Ovary (tissue), 9 donors: Measurements from ENCODE around the gene RASD1. TPM values are rescaled to one million over a fixed set of nuclear protein-coding genes. Genes with fewer than 3 reads are reported as not detected.
A peak's percentile ranks its signal among the peaks of the same experiment; 100 is the strongest.

Experiments used
- DNase-seq, 5 donors: peaks; one replicate each; pipeline ENCODE4 v3.0.0-alpha.2; 2019 to 2020
- H3K27ac ChIP-seq, 2 donors: fragments of 200-600 bp; one replicate each; pipeline versions ENCODE4 v1.5.1 to v1.8.0; 2019 to 2022
- H3K27me3 ChIP-seq: fragments of 200-600 bp; one replicate; pipeline ENCODE4 v1.8.0; 2022
- H3K36me3 ChIP-seq: fragments of 200-600 bp; sonication (generic); one replicate; pipeline ENCODE4 v1.5.1; 2019
- H3K4me1 ChIP-seq: one replicate; pipeline ENCODE4 v1.8.1; 2013; ENCODE audit warnings: mild to moderate bottlenecking, moderate library complexity; ENCODE audit not compliant: insufficient read depth
- H3K4me3 ChIP-seq: fragments of 200-600 bp; sonication (generic); one replicate; pipeline ENCODE4 v1.5.1; 2017
- H3K9me3 ChIP-seq, 2 donors: fragments of 200-600 bp in 1 of 2; sonication (generic) in 1 of 2; one replicate each; pipeline versions ENCODE4 v1.5.1 to v1.8.1; 2013 to 2019; ENCODE audit warnings: mild to moderate bottlenecking in 1 of 2, moderate library complexity in 1 of 2
- CTCF ChIP-seq, 3 donors: fragments of 450-650 bp in 2 of 3; fragments of 200-600 bp in 1 of 3; IDR thresholded peaks; one replicate each; pipeline versions ENCODE4 v1.5.1 to v1.8.0; 2016 to 2022; ENCODE audit warnings: antibody characterized with exemption in 3 of 3, mild to moderate bottlenecking in 1 of 3
- EP300 ChIP-seq: sonication (generic); formaldehyde crosslinking; IDR thresholded peaks from one replicate; pipeline ENCODE4 v1.6.1; 2017; ENCODE audit warnings: antibody characterized with exemption
- POLR2A ChIP-seq: fragments of 450-650 bp; IDR thresholded peaks from one replicate; pipeline ENCODE4 v1.6.1; 2017; ENCODE audit warnings: antibody characterized with exemption, mild to moderate bottlenecking, moderate library complexity
- WGBS, 3 donors: extraction: QIAGEN DNeasy Blood & Tissue Kit in 1 of 3; methylation state at CpG; one replicate each; pipeline versions ENCODE4 v1.1.5 to v1.1.7; 2013 to 2017; 5-methylcytosine and 5-hydroxymethylcytosine counted together
- intact Hi-C, 4 donors: fragments of 100-400 bp; cut with DNase I; formaldehyde crosslinking; loops; one replicate each; pipeline versions ENCODE4 v1.11.0 to v1.15.1; 2022 to 2023
- polyA plus RNA-seq, 2 donors: library from polyadenylated mRNA; stranded (reverse); fragments of 200-250 nt in 1 of 2; fragments of 350-450 nt in 1 of 2; fragmentation: Illumina TruSeq in 1 of 2; extraction: RNeasy Lipid Tissue Mini Kit (QIAGEN cat#74804) in 1 of 2; gene quantifications; one replicate each; pipeline ENCODE4 v1.2.3, GENCODE V29; 2013 to 2014
- total RNA-seq, 7 donors: library from RNA; depleted of rRNA in 2 of 7; stranded (reverse); fragments of >200 nt in 2 of 7; fragmentation: NEBNext Ultra II Directional in 3 of 7; extraction: Animal tissue kit (Norgen Biotek cat#: 25700) in 3 of 7; gene quantifications; one replicate each; pipeline versions ENCODE4 v1.1.0 to v1.2.4, GENCODE V29; 2016 to 2023
- donor health status: DM: no; HTN: no; CAD: no; lungs with moderate emphysema.
- donor health status: DM: no; HTN: no; CAD: no.
- donor health status: Bipolar disorder and iron deficiency.
- donor health status: DM: yes; HTN: yes; CAD: no.
- donor health status: DM: no; HTN: no; CAD: no.
- donor health status: DM: yes; HTN: yes; CAD: no.

The RASD1 gene
- total and polyA plus RNA-seq, 9 donors = 1.9 to 55.9 (median 27.3) TPM

- Histone ChIP-seq H3K27me3 (no peaks in the 10 kb centered on the region), H3K9me3 (no peaks in the 10 kb centered on the region), H3K4me3 (no peak overlapping the region), H3K4me1 (no peaks in the 10 kb centered on the region), H3K27ac (no peak overlapping the region), H3K36me3 (no peaks in the 10 kb centered on the region)
- DNase-seq = peak in 1 of 5 donors; percentile 66
- TF ChIP-seq EP300 (no peak), POLR2A (no peak), CTCF (IDR thresholded peaks at IDR 0.05) (no peak)
- intact Hi-C loops = loop anchor here in 1 of 4 donors (10.0 kb wide), 1 partner anchor 111 kb away; no protein-coding TSS in a partner anchor
- 30 to 34% (median 31%) methylated on average over 7 of the region's 7 CpGs for WGBS, 3 donors
These were observed 7.5 kb upstream of the RASD1 start for GRCh38 chr17:17503566-17504130.

- WGBS, 3 donors = 90 to 94% (median 92%) methylated on average over 21 of the region's 21 CpGs
- no peaks in the 10 kb centered on the region for H3K9me3 ChIP-seq
- TF ChIP-seq POLR2A (no peak), EP300 (no peak), CTCF (IDR thresholded peaks at IDR 0.05) (no peak)
- intact Hi-C loops = loop anchor here in 1 of 4 donors (10.0 kb wide), 1 partner anchor 112 kb away; no protein-coding TSS in a partner anchor
- H3K27me3 ChIP-seq = no peaks in the 10 kb centered on the region
- no peak overlapping the region for H3K4me3 ChIP-seq
- H3K27ac ChIP-seq = no peak overlapping the region
- peak in 1 of 5 donors; percentile 34 for DNase-seq
- H3K4me1 ChIP-seq = no peaks in the 10 kb centered on the region
- H3K36me3 ChIP-seq = no peaks in the 10 kb centered on the region
These were observed 6.8 kb upstream of the RASD1 start for GRCh38 chr17:17502741-17503565.

DNA sequence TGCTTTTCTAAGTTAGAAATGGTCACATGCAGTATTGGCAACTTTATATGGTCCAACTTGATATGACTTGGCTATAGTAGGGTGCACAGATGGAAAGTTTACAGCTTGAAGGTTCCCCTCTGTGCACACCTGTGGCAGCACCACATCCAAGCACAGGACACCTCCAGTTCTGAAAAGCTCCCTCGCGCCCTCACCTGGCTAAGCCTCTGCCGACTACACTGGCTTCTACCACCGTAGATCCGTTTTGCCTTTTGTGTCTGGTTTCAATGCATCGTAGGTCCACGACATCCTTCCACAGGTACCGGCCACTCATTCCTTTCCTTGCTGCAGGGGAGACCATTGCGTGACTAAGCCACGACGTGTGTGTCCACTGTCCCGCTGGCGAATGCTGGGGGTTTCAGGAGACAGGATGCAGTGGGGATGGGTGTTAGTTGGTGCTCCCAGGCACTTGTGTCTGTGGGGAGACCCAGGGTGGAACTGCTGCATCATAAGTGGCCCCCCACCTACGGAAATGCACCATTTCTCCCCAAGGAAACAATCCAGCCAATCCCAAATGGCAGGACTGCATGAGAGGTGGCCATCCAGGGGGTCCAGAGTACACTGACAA, 4.9 kb upstream of the RASD1 start:
- peak in 1 of 5 donors; percentile 23 for DNase-seq
- no peak overlapping the region for H3K4me3 ChIP-seq
- TF ChIP-seq EP300 = no peak
- TF ChIP-seq CTCF (IDR thresholded peaks at IDR 0.05) = no peak
- TF ChIP-seq POLR2A = no peak

DNA sequence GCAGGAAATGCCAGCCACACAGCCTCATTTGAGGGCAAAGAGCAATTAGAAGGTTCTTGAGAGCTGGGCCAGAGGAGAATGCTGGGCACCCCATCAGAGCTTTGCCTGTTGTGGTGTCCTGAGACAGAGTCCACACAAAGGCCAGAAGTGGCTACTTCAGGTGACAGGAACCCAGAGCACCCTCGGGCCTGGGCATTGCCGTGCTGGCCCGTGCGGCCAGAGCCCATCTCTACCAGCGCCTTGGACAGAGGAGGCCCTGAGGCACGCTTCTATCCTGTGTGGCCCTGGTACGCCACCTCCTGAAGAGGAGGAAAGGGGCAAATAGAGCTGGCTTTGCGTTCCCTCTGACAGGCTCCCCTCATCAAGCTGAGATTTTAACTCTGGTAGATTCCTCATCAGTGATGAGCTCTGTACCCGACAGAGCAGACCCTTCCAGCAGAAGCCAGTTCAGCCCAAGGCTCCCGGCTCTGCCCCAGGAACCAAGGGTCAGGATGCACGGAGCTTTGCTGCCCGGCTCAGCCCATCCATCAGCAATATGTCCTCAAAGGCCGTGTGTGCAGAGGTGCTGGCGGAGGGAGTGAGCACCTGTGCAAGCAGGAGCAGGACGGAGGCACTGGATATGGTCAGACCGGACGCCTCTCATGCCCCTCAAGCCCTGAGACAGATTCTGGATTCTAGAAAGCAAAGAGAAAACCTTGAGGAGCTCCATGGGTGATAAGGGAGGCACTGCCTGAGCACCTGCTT, 3.4 kb upstream of the RASD1 start:
- 81 to 82% (median 82%) methylated on average over 17 of the region's 17 CpGs for WGBS, 3 donors
- Histone ChIP-seq H3K4me1 (peaks cover 4% of the 10 kb centered on the region), H3K4me3 (no peak overlapping the region), H3K27ac (no peak overlapping the region), H3K36me3 (no peaks in the 10 kb centered on the region), H3K27me3 (no peaks in the 10 kb centered on the region), H3K9me3 (no peaks in the 10 kb centered on the region)
- TF ChIP-seq POLR2A = no peak
- TF ChIP-seq CTCF (IDR thresholded peaks at IDR 0.05) = no peak
- TF ChIP-seq EP300 = no peak
- peak in 1 of 5 donors; percentile 30 for DNase-seq
- intact Hi-C loops = loop anchor here (5.0 to 10.0 kb wide), 6 partner anchors 68 to 145 kb away; partner anchors contain the start of gene PEMT (in 2 of the 4)

More for the DNA sequence above, 4.9 kb upstream of the RASD1 start:
- WGBS, 3 donors = 50 to 70% (median 61%) methylated on average over 14 of the region's 14 CpGs
- H3K27me3 ChIP-seq = no peaks in the 10 kb centered on the region
- intact Hi-C loops = loop anchor here in 1 of 4 donors (10.0 kb wide), 1 partner anchor 114 kb away; no protein-coding TSS in a partner anchor
- no peaks in the 10 kb centered on the region for H3K9me3 ChIP-seq
- no peak overlapping the region for H3K27ac ChIP-seq
- H3K4me1 ChIP-seq = no peaks in the 10 kb centered on the region
- no peaks in the 10 kb centered on the region for H3K36me3 ChIP-seq
